Right lobe of liver (tissue), 4 donors: ENCODE measurements around the gene GTF2IRD1.

Experiments used
- POLR2A ChIP-seq: fragments of 450-650 bp; IDR thresholded peaks from one replicate; pipeline ENCODE4 v1.6.1; 2017; ENCODE audit warnings: antibody characterized with exemption, mild to moderate bottlenecking
- TF ChIP-seq, protein P1 (sequence below), 4 donors: fragments of 200-600 bp in 3 of 4; fragments of 450-650 bp in 1 of 4; IDR thresholded peaks; one replicate each; pipeline versions ENCODE4 v1.5.1 to v1.8.0; 2016 to 2022; ENCODE audit warnings: antibody characterized with exemption in 4 of 4, mild to moderate bottlenecking in 2 of 4
- donor health status: DM: no; HTN: no; CAD: no.
- donor health status: DM: no; HTN: no; CAD: no.
- donor health status: DM: no; HTN: yes; CAD: no.

DNA sequence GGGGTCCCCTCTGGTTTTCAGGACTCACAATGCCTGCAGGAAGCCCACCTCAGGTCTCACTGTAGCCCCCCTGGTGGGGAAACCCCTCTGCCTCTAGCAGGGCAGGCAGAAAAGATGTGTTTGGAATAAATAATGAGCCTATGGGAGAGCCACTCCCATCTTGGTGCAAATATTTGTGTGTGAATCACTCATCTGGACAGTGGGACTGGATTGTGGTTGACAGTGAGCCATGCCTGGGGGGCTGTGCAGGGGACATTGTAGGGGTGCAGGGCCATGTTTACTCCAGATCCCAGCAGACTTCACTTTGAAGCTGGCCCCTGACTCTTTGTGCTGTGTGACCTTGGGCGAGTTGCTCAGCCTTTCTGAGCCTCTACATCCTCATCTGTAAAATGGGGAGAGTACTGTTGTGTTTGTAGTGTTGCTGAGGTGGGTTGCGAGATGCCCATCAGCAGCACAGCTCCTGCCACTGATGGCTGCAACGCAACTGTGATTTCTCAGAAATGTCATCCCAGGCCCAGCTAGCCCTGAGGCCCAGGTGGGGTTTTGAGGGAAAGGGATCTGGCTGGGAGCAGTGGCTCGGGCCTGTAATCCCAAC, 20.7 kb downstream of the GTF2IRD1 start:
- TF ChIP-seq, protein P1, sequence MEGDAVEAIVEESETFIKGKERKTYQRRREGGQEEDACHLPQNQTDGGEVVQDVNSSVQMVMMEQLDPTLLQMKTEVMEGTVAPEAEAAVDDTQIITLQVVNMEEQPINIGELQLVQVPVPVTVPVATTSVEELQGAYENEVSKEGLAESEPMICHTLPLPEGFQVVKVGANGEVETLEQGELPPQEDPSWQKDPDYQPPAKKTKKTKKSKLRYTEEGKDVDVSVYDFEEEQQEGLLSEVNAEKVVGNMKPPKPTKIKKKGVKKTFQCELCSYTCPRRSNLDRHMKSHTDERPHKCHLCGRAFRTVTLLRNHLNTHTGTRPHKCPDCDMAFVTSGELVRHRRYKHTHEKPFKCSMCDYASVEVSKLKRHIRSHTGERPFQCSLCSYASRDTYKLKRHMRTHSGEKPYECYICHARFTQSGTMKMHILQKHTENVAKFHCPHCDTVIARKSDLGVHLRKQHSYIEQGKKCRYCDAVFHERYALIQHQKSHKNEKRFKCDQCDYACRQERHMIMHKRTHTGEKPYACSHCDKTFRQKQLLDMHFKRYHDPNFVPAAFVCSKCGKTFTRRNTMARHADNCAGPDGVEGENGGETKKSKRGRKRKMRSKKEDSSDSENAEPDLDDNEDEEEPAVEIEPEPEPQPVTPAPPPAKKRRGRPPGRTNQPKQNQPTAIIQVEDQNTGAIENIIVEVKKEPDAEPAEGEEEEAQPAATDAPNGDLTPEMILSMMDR (IDR thresholded peaks at IDR 0.05): no peak
- TF ChIP-seq POLR2A: no peak
